ENCODE data around the gene ERBB3. TPM values are rescaled to one million over a fixed set of nuclear protein-coding genes. Genes with fewer than 3 reads are reported as not detected.

The ERBB3 gene
- polyA plus RNA-seq, 4 donors = 53.0 to 436 (median 106) TPM

DNA sequence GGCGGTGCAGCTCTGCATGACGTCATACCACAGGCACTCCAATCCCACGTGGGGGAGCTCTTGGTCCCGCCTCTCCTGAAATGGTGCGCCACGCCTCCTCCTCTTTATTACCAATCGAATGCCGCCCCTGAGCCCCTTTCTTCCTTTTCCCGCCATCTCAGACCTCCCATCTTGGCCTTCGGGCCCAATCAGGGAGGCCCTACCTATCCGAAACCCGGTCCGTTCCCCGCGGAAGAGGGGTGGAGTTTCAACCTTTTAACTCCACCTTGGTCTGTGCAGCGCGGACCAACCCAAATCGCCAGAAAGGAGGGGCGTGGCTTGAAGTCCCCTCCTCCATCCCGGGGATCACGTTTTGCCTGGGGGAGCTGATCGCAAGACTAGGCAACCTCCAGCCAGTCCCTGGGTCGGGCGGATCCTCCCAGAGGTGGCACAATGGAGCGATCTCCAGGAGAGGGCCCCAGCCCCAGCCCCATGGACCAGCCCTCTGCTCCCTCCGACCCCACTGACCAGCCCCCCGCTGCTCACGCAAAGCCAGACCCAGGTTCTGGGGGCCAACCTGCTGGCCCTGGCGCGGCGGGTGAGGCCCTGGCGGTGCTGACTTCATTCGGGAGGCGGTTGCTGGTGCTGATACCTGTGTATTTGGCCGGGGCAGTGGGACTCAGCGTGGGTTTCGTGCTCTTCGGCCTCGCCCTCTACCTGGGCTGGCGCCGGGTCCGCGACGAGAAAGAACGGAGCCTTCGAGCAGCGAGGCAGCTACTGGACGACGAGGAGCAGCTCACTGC is 48.1 kb downstream of the ERBB3 start, which contains the start of gene ESYT1:
TSS of gene ESYT1 (plus strand) at position 380 of the 782 bp plus-strand sequence. CDS start at position 433, 53 bp downstream.
- Histone ChIP-seq H3K4me3 (ENCODE audit: low read depth in 1 of 3, low read length in 3 of 3) (peak within 1 kb of the TSS; percentile 76 to 94 (median 85)), H3K4me1 (ENCODE audit: control insufficient read depth in 3 of 3, insufficient read depth in 2 of 3, low read depth in 1 of 3, low read length in 2 of 3) (peaks cover 0 to 32% (median 0%) of the 10 kb centered on the region in 3 donors), H3K27me3 (ENCODE audit: control insufficient read depth in 3 of 3, insufficient read depth in 3 of 3, low read length in 3 of 3) (no peaks in the 10 kb centered on the region), H3K9me3 (ENCODE audit: control insufficient read depth in 2 of 2, insufficient read depth in 1 of 2, low read depth in 1 of 2, low read length in 1 of 2) (no peaks in the 10 kb centered on the region), H3K36me3 (ENCODE audit: control insufficient read depth in 3 of 3, insufficient read depth in 2 of 3, low read depth in 1 of 3, low read length in 3 of 3) (peaks cover 2 to 30% (median 4%) of the 10 kb centered on the region in 3 donors), H3K27ac (ENCODE audit: low read depth in 1 of 3, low read length in 2 of 3) (peak within 1 kb of the TSS; percentile 71 to 93 (median 83))
- FAIRE-seq (peak; percentile 61), DNase-seq (peak; percentile 99 to 100)
- WGBS, 3 donors = 0 to 1% (median 0%) methylated on average over 46 to 49 of the region's 49 CpGs

DNA sequence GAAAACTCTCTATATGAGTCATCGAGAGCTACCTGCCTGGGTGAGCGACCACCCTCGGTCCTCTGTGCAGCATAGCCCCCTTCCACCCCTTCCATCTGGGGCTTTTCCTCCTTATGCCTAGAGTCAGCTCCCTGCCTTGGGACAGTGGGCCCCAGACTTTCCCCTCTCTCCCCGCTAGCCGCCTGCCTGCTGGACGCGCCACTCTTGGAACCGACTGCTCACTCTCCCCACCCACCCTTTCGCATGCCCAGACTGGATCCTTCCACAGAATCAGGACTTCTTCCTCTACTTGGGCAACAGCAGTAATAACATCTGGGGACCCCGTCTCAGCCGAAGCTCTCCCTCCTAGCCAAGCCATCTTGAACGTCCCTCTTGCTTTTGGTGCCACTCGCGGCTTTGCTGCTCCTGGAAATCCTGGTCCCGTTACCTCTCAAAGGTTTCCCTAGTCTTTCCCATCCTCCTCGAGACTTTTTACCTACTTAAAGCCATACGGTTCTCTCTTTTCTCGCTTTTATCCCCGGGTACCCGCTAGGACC is 48.8 kb downstream of the ERBB3 start:
- H3K9me3 ChIP-seq (ENCODE audit: control insufficient read depth in 2 of 2, insufficient read depth in 1 of 2, low read depth in 1 of 2, low read length in 1 of 2) = no peaks in the 10 kb centered on the region
- peak overlapping the region; percentile 76 to 94 (median 85) for H3K4me3 ChIP-seq (ENCODE audit: low read depth in 1 of 3, low read length in 3 of 3)
- no peak for FAIRE-seq
- H3K36me3 ChIP-seq (ENCODE audit: control insufficient read depth in 3 of 3, insufficient read depth in 2 of 3, low read depth in 1 of 3, low read length in 3 of 3) = peaks cover 2 to 36% (median 6%) of the 10 kb centered on the region in 3 donors
- 0 to 1% (median 0%) methylated on average over 20 of the region's 20 CpGs for WGBS, 3 donors
- H3K27me3 ChIP-seq (ENCODE audit: control insufficient read depth in 3 of 3, insufficient read depth in 3 of 3, low read length in 3 of 3) = no peaks in the 10 kb centered on the region
- DNase-seq = no peak
- H3K27ac ChIP-seq (ENCODE audit: low read depth in 1 of 3, low read length in 2 of 3) = peak overlapping the region; percentile 71 to 93 (median 79)
- peaks cover 0 to 32% (median 0%) of the 10 kb centered on the region in 3 donors for H3K4me1 ChIP-seq (ENCODE audit: control insufficient read depth in 3 of 3, insufficient read depth in 2 of 3, low read depth in 1 of 3, low read length in 2 of 3)

DNA sequence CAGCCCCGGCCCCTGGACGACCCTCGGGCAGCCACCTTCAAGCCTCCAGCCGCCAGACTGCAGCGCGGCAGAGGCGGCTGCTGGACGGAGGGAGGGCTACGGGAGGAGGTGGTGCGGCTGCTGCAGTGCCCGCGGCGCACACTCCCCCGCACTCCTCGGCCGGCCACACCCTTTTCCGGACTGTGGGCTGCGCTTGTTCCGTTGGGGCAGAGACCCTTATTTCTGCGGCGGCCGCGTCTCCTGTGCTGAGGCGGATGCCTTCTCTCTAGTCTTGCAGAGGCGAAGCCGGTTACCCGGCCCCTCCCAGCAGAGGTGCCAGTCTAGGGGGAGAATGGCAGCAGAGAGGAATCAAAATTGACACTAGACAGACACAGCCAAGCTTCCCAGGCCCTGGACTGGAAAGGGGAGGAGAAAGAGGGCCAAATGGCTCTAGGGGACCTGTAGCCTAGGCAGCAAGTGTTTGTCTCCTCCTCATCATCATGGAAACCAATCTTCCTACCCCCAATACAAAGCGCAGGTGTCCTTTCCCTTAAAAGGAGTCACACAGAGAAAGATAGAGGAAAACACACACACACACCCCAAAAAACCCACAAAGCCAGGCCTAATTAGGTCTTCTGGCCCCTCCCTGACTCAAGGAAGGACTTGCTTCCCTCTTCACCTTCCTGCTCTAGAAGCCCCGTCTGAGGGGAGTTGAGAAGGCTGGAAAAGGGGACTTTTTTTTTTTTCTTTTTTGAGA is 49.4 kb downstream of the ERBB3 start:
- Histone ChIP-seq H3K4me1 (ENCODE audit: control insufficient read depth in 3 of 3, insufficient read depth in 2 of 3, low read depth in 1 of 3, low read length in 2 of 3) (peaks cover 0 to 32% (median 0%) of the 10 kb centered on the region in 3 donors), H3K9me3 (ENCODE audit: control insufficient read depth in 2 of 2, insufficient read depth in 1 of 2, low read depth in 1 of 2, low read length in 1 of 2) (no peaks in the 10 kb centered on the region), H3K27ac (ENCODE audit: low read depth in 1 of 3, low read length in 2 of 3) (peak overlapping the region; percentile 71 to 93 (median 79)), H3K4me3 (ENCODE audit: low read depth in 1 of 3, low read length in 3 of 3) (peak overlapping the region; percentile 76 to 94 (median 85)), H3K36me3 (ENCODE audit: control insufficient read depth in 3 of 3, insufficient read depth in 2 of 3, low read depth in 1 of 3, low read length in 3 of 3) (peaks cover 2 to 41% (median 6%) of the 10 kb centered on the region in 3 donors), H3K27me3 (ENCODE audit: control insufficient read depth in 3 of 3, insufficient read depth in 3 of 3, low read length in 3 of 3) (no peaks in the 10 kb centered on the region)
- DNase-seq = peak; percentile 60 to 68
- FAIRE-seq = no peak
- WGBS, 3 donors = 2 to 3% (median 3%) methylated on average over 27 to 29 of the region's 29 CpGs

DNA sequence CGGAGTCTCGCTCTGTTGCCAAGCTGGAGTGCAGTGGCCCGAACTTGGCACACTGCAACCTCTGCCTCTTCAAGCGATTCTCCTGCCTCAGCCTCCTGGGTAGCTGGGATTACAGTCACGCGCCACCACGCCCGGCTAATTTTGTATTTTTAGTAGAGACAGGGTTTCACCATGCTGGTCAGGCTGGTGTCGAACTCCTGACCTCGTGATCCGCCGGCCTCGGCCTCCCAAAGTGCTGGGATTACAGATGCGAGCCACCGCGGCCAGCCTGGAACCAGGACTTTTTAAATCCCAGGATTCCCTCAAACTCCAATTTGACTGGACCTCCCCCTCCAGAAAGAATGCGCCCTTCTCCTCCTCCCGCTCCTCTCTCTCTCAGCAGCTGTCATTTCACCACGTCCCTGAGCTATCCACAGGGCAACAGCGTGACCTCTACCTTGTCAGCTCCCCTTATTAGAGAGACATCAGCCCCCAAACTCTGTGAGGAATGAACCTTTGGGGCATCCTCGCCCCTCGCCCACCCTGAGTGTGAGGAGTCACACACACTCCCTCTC is 50.1 kb downstream of the ERBB3 start:
- Histone ChIP-seq H3K36me3 (ENCODE audit: control insufficient read depth in 3 of 3, insufficient read depth in 2 of 3, low read depth in 1 of 3, low read length in 3 of 3) (peaks cover 2 to 45% (median 6%) of the 10 kb centered on the region in 3 donors), H3K27me3 (ENCODE audit: control insufficient read depth in 3 of 3, insufficient read depth in 3 of 3, low read length in 3 of 3) (no peaks in the 10 kb centered on the region), H3K4me3 (ENCODE audit: low read depth in 1 of 3, low read length in 3 of 3) (peak overlapping the region in 2 of 3 donors; percentile 85 to 94), H3K9me3 (ENCODE audit: control insufficient read depth in 2 of 2, insufficient read depth in 1 of 2, low read depth in 1 of 2, low read length in 1 of 2) (no peaks in the 10 kb centered on the region), H3K27ac (ENCODE audit: low read depth in 1 of 3, low read length in 2 of 3) (peak overlapping the region in 2 of 3 donors; percentile 28 to 79), H3K4me1 (ENCODE audit: control insufficient read depth in 3 of 3, insufficient read depth in 2 of 3, low read depth in 1 of 3, low read length in 2 of 3) (peaks cover 0 to 32% (median 0%) of the 10 kb centered on the region in 3 donors)
- FAIRE-seq (no peak), DNase-seq (no peak)
- WGBS, 3 donors = 60 to 83% (median 79%) methylated on average over 22 of the region's 22 CpGs

DNA sequence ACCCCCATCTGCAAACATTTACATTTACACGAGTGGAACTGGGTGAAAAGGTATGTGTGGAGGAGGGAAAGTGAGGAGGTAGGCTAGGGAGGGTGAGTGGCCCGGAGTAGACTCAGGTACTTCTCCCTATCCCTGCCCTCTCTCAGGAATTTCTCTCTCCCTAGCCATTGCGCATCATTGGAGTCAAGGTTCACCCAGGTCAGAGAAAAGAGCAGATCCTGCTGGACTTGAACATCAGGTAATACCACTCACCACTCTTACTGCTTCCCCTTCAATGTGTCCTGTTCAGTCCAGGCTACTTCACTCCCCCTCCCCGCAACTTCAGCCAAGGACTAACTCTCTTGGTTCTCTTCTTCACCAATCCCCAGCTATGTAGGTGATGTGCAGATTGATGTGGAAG is 50.9 kb downstream of the ERBB3 start:
- FAIRE-seq = no peak
- H3K36me3 ChIP-seq (ENCODE audit: control insufficient read depth in 3 of 3, insufficient read depth in 2 of 3, low read depth in 1 of 3, low read length in 3 of 3) = peaks cover 2 to 52% (median 6%) of the 10 kb centered on the region in 3 donors
- no peak overlapping the region for H3K27ac ChIP-seq (ENCODE audit: low read depth in 1 of 3, low read length in 2 of 3)
- H3K27me3 ChIP-seq (ENCODE audit: control insufficient read depth in 3 of 3, insufficient read depth in 3 of 3, low read length in 3 of 3) = no peaks in the 10 kb centered on the region
- no peak for DNase-seq
- H3K4me1 ChIP-seq (ENCODE audit: control insufficient read depth in 3 of 3, insufficient read depth in 2 of 3, low read depth in 1 of 3, low read length in 2 of 3) = peaks cover 0 to 28% (median 0%) of the 10 kb centered on the region in 3 donors
- WGBS, 3 donors = 87 to 93% (median 90%) methylated on average over 4 of the region's 4 CpGs
- H3K4me3 ChIP-seq (ENCODE audit: low read depth in 1 of 3, low read length in 3 of 3) = no peak overlapping the region
- H3K9me3 ChIP-seq (ENCODE audit: control insufficient read depth in 2 of 2, insufficient read depth in 1 of 2, low read depth in 1 of 2, low read length in 1 of 2) = no peaks in the 10 kb centered on the region

DNA sequence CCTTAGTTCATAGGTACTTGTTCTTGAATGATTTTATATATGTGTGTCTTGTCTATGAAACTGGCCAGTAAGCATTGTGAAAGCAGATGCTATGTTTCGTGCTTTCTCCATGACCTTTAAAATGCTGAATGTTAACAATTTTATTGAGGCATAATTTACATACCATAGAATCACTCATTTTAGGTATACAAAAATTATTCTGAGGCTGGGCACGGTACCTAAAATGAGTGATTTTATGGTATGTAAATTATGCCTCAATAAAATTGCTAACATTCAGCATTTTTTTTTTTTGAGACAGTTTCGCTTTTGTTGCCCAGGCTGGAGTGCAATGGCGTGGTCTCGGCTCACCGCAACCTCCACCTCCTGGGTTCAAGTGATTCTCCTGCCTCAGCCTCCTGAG is 54.9 kb downstream of the ERBB3 start:
- FAIRE-seq (no peak), DNase-seq (no peak)
- Histone ChIP-seq H3K27ac (ENCODE audit: low read depth in 1 of 3, low read length in 2 of 3) (no peak overlapping the region), H3K9me3 (ENCODE audit: control insufficient read depth in 2 of 2, insufficient read depth in 1 of 2, low read depth in 1 of 2, low read length in 1 of 2) (no peaks in the 10 kb centered on the region), H3K4me3 (ENCODE audit: low read depth in 1 of 3, low read length in 3 of 3) (no peak overlapping the region), H3K36me3 (ENCODE audit: control insufficient read depth in 3 of 3, insufficient read depth in 2 of 3, low read depth in 1 of 3, low read length in 3 of 3) (peaks cover 7 to 88% (median 12%) of the 10 kb centered on the region in 3 donors), H3K27me3 (ENCODE audit: control insufficient read depth in 3 of 3, insufficient read depth in 3 of 3, low read length in 3 of 3) (no peaks in the 10 kb centered on the region), H3K4me1 (ENCODE audit: control insufficient read depth in 3 of 3, insufficient read depth in 2 of 3, low read depth in 1 of 3, low read length in 2 of 3) (no peaks in the 10 kb centered on the region)
- 94 to 98% (median 96%) methylated on average over 6 of the region's 6 CpGs for WGBS, 3 donors

DNA sequence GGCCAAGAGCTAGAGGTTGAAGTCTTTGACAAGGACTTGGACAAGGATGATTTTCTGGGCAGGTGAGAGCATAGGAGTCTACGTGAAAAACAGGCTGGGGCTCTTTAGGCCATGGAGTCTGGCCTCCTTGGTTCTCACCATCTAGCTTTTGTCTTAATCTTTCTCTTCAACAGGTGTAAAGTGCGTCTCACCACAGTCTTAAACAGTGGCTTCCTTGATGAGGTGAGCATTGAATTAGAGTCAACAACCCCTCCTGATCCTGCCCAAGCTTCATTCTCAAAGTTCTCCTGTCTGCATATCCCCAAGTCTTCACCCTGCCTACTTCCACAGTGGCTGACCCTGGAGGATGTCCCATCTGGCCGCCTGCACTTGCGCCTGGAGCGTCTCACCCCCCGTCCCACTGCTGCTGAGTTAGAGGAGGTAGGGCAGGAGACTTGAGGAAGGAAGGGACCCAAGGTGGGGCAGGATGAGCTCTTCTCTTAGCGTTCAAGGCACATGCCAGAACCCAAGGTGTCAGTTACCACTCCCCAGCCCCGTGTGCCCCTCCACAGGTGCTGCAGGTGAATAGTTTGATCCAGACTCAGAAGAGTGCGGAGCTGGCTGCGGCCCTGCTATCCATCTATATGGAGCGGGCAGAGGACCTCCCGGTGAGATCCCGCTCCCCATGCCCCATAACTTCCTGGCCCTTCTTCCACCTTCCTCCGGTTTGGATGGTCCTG is 58.0 kb downstream of the ERBB3 start:
- Histone ChIP-seq H3K27me3 (ENCODE audit: control insufficient read depth in 3 of 3, insufficient read depth in 3 of 3, low read length in 3 of 3) (no peaks in the 10 kb centered on the region), H3K4me1 (ENCODE audit: control insufficient read depth in 3 of 3, insufficient read depth in 2 of 3, low read depth in 1 of 3, low read length in 2 of 3) (no peaks in the 10 kb centered on the region), H3K4me3 (ENCODE audit: low read depth in 1 of 3, low read length in 3 of 3) (no peak overlapping the region), H3K9me3 (ENCODE audit: control insufficient read depth in 2 of 2, insufficient read depth in 1 of 2, low read depth in 1 of 2, low read length in 1 of 2) (no peaks in the 10 kb centered on the region), H3K36me3 (ENCODE audit: control insufficient read depth in 3 of 3, insufficient read depth in 2 of 3, low read depth in 1 of 3, low read length in 3 of 3) (peaks cover 10 to 78% (median 20%) of the 10 kb centered on the region in 3 donors), H3K27ac (ENCODE audit: low read depth in 1 of 3, low read length in 2 of 3) (no peak overlapping the region)
- WGBS, 3 donors = 92 to 95% (median 95%) methylated on average over 14 of the region's 14 CpGs
- DNase-seq = no peak
- no peak for FAIRE-seq

Measured in small intestine (tissue), 7 donors.